ENCODE data around the gene SLC25A43. TPM values are rescaled to one million over a fixed set of nuclear protein-coding genes. Genes with fewer than 3 reads are reported as not detected.

SLC25A43 gene
- total and polyA plus RNA-seq, 2 of the 4 experiments (the other 2 are of a cell fraction), result 12.3 to 12.5 TPM

DNA sequence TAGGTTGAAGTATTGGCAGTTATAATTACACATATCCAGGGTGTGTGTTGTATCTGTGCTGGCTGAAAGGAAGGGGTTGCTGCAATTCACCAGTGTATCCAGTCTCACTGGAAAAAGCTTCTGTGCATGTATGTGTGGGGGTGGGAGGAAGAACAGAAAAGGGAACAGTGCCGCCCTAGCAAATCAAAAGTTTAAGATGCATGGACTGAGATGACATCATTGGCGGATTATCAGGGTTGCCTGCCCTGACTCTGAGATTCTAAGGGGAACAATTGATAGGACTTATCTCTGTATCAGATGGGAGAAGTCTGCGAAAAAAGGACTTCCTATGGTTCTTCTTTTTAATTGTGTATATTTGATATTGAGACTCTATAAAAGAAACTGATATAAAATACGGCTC is 3.5 kb downstream of the SLC25A43 start:
- Histone ChIP-seq H2BK5ac (ENCODE audit: low read depth, low read length, poor library complexity, severe bottlenecking) (no peak overlapping the region), H4K5ac (ENCODE audit: low read depth, low read length) (no peak overlapping the region), H4K8ac (ENCODE audit: low read depth in 2 of 2, low read length in 2 of 2) (no peak overlapping the region), H3K36me3 (ENCODE audit: control insufficient read depth, insufficient read depth, low read length) (no peaks in the 10 kb centered on the region; the same call in 1 of the 2 replicates), H2AFZ (replicated peaks; ENCODE audit: low read length, poor library complexity) (no peak overlapping the region), H3K27ac (ENCODE audit: insufficient read depth, low read length) (no peak overlapping the region), H2AK5ac (ENCODE audit: low read depth, low read length) (no peak overlapping the region), H4K20me1 (ENCODE audit: insufficient read depth, low read length) (no peaks in the 10 kb centered on the region), H3K9me3 (ENCODE audit: control insufficient read depth, insufficient read depth, low read length) (no peaks in the 10 kb centered on the region), H3K4ac (ENCODE audit: low read depth, low read length) (no peak overlapping the region), H3K4me3 (ENCODE audit: insufficient read depth, low read depth, low read length) (no peak overlapping the region), H3K9ac (ENCODE audit: low read depth, low read length) (no peak overlapping the region), H4K91ac (ENCODE audit: insufficient read depth, low read depth, low read length) (no peak overlapping the region), H2BK20ac (ENCODE audit: low read depth, low read length) (no peak overlapping the region), H2BK120ac (ENCODE audit: low read depth, low read length) (no peak overlapping the region), H3K14ac (replicated peaks; ENCODE audit: low read depth, low read length) (no peak overlapping the region), H2AK9ac (replicated peaks; ENCODE audit: low read depth, low read length, poor library complexity) (no peak overlapping the region), H3K23ac (ENCODE audit: low read depth, low read length) (no peak overlapping the region), H3K4me1 (ENCODE audit: control insufficient read depth, insufficient read depth, low read length) (peaks cover 9% of the 10 kb centered on the region), H3K4me2 (ENCODE audit: low read depth, low read length) (no peak overlapping the region), H2BK15ac (ENCODE audit: low read depth, low read length) (no peak overlapping the region), H3K27me3 (ENCODE audit: control insufficient read depth, insufficient read depth, low read length) (no peaks in the 10 kb centered on the region), H3K56ac (ENCODE audit: extremely low read depth, insufficient read depth, low read length) (no peak overlapping the region), H3K79me1 (ENCODE audit: low read depth in 1 of 2, low read length in 2 of 2) (peaks cover 8 to 23% of the 10 kb centered on the region in 2 experiments), H3K18ac (ENCODE audit: low read depth, low read length) (no peak overlapping the region), H3K9me1 (ENCODE audit: insufficient read depth, low read length) (no peaks in the 10 kb centered on the region; the same call in 1 of the 2 replicates)
- intact Hi-C loops (cut with micrococcal nuclease), result no loop called here
- POLR2A ChIA-PET (ENCODE audit: unreplicated experiment), result no interaction called here
- DNase-seq (no peak), ATAC-seq (ENCODE audit: low read depth) (no peak)
- CTCF ChIA-PET, result no interaction called here
- BruUV-seq (replicated peaks), result no TSS peak
- in situ Hi-C loops (cut with MboI; ENCODE audit: low sequenced_read_pairs), result no loop called here
- dilution Hi-C loops (cut with HindIII; ENCODE audit: low sequenced_read_pairs, unreplicated experiment), result no loop called here
- no peak for TF ChIP-seq RCOR1 (IDR thresholded peaks at IDR 0.05; ENCODE audit: insufficient replicate concordance, low read length)
- no CpG with 5 or more reads among the region's 4 CpGs for WGBS, 2 experiments (ENCODE audit: extremely low coverage in 2 of 2, insufficient read length in 1 of 2)
